Mesenchymal stem cell (in vitro differentiated cells and primary cell): ENCODE results near the gene RPL37.

Source experiments
- DNase-seq: peaks from one replicate; pipeline ENCODE4 v3.0.0-alpha.2; 2013
- H2AFZ ChIP-seq: one replicate; pipeline ENCODE4 v1.6.1; 2013; ENCODE audit warnings: low read depth, mild to moderate bottlenecking, control low read depth, inconsistent platforms, low read length, moderate library complexity
- H2AK5ac ChIP-seq: 2 replicates; pipeline ENCODE4 v1.6.1; 2013; ENCODE audit warnings: low read length, moderate library complexity, mild to moderate bottlenecking, inconsistent platforms; ENCODE audit not compliant: severe bottlenecking
- H2BK120ac ChIP-seq: one replicate; pipeline ENCODE4 v1.6.1; 2013; ENCODE audit warnings: low read depth, mild to moderate bottlenecking, inconsistent platforms, low read length, moderate library complexity
- H2BK12ac ChIP-seq, 2 experiments: one replicate each; pipeline ENCODE4 v1.6.1; 2013; ENCODE audit warnings: inconsistent platforms in 2 of 2, low read length in 2 of 2, mild to moderate bottlenecking in 2 of 2, moderate library complexity in 2 of 2, control low read depth in 1 of 2
- H2BK15ac ChIP-seq: one replicate; pipeline ENCODE4 v1.6.1; 2013; ENCODE audit warnings: mild to moderate bottlenecking, low read depth, inconsistent platforms; ENCODE audit not compliant: poor library complexity, severe bottlenecking
- H2BK5ac ChIP-seq: 2 replicates; pipeline ENCODE4 v1.6.1; 2013; ENCODE audit warnings: low read depth, mild to moderate bottlenecking, low read length, control low read depth, inconsistent platforms; ENCODE audit not compliant: poor library complexity, severe bottlenecking
- H3K14ac ChIP-seq, 2 experiments: one replicate each; pipeline ENCODE4 v1.6.1; 2013; ENCODE audit warnings: inconsistent platforms in 2 of 2, low read length in 2 of 2, control low read depth in 1 of 2, mild to moderate bottlenecking in 1 of 2, moderate library complexity in 1 of 2
- H3K18ac ChIP-seq, 2 experiments: one replicate each; pipeline ENCODE4 v1.6.1; 2013; ENCODE audit warnings: inconsistent platforms in 2 of 2, low read length in 2 of 2, control low read depth in 1 of 2, low read depth in 1 of 2, mild to moderate bottlenecking in 1 of 2
- H3K23ac ChIP-seq, 2 experiments: one replicate each; pipeline ENCODE4 v1.6.1; 2013; ENCODE audit warnings: inconsistent platforms in 2 of 2, low read length in 2 of 2, mild to moderate bottlenecking in 2 of 2, moderate library complexity in 2 of 2, control low read depth in 1 of 2
- H3K27ac ChIP-seq: 2 replicates; pipeline ENCODE4 v1.5.1; 2013; ENCODE audit warnings: mild to moderate bottlenecking, moderate library complexity, low read length, control low read depth, inconsistent platforms; ENCODE audit not compliant: poor library complexity, severe bottlenecking
- H3K27me3 ChIP-seq, 2 experiments: 2 replicates each; pipeline versions ENCODE4 v1.6.1 to v1.7.0; 2013; ENCODE audit warnings: low read length in 2 of 2, mild to moderate bottlenecking in 2 of 2, moderate library complexity in 2 of 2, control low read depth in 1 of 2, inconsistent platforms in 1 of 2; ENCODE audit not compliant: control insufficient read depth in 1 of 2, insufficient read depth in 1 of 2
- H3K36me3 ChIP-seq, 2 experiments: 2 replicates each; pipeline versions ENCODE4 v1.6.1 to v1.7.0; 2013; ENCODE audit warnings: low read length in 2 of 2, control low read depth in 1 of 2, inconsistent platforms in 1 of 2, low read depth in 1 of 2, mild to moderate bottlenecking in 1 of 2; ENCODE audit not compliant: insufficient read depth in 2 of 2, control insufficient read depth in 1 of 2
- H3K4ac ChIP-seq, 2 experiments: one replicate each; pipeline ENCODE4 v1.6.1; 2013; ENCODE audit warnings: inconsistent platforms in 2 of 2, low read length in 2 of 2, mild to moderate bottlenecking in 2 of 2, moderate library complexity in 2 of 2, control low read depth in 1 of 2, low read depth in 1 of 2
- H3K4me1 ChIP-seq: 2 replicates; pipeline ENCODE4 v1.6.1; 2013; ENCODE audit warnings: low read depth, low read length, control low read depth; ENCODE audit not compliant: control insufficient read depth, insufficient read depth
- H3K4me2 ChIP-seq: 2 replicates; pipeline ENCODE4 v1.6.1; 2013; ENCODE audit warnings: low read length, mild to moderate bottlenecking, inconsistent platforms; ENCODE audit not compliant: poor library complexity, severe bottlenecking
- H3K4me3 ChIP-seq, 2 experiments: 2 replicates each; pipeline versions ENCODE4 v1.5.1 to v1.7.0; 2013; ENCODE audit warnings: low read length in 2 of 2, mild to moderate bottlenecking in 2 of 2, control low read depth in 1 of 2, low read depth in 1 of 2; ENCODE audit not compliant: insufficient read depth in 1 of 2
- H3K79me1 ChIP-seq: replicated peaks from 2 replicates; pipeline ENCODE4 v1.6.1; 2013; ENCODE audit warnings: mild to moderate bottlenecking, control low read depth, low read length, inconsistent platforms; ENCODE audit not compliant: poor library complexity, severe bottlenecking
- H3K9ac ChIP-seq: 2 replicates; pipeline ENCODE4 v1.7.0; 2013; ENCODE audit warnings: mild to moderate bottlenecking, low read length, moderate library complexity
- H3K9me3 ChIP-seq: 2 replicates; pipeline ENCODE4 v1.7.0; 2013; ENCODE audit warnings: mild to moderate bottlenecking, low read length; ENCODE audit not compliant: control insufficient read depth
- H4K8ac ChIP-seq: one replicate; pipeline ENCODE4 v1.6.1; 2013; ENCODE audit warnings: inconsistent platforms, mild to moderate bottlenecking, low read length, moderate library complexity
- H4K91ac ChIP-seq: one replicate; pipeline ENCODE4 v1.6.1; 2013; ENCODE audit warnings: mild to moderate bottlenecking, low read length, inconsistent platforms
- WGBS: methylation state at CpG from one replicate; pipeline ENCODE4 v1.1.7; 2013; ENCODE audit warnings: mixed read lengths; 5-methylcytosine and 5-hydroxymethylcytosine counted together

RPL37 gene

DNA sequence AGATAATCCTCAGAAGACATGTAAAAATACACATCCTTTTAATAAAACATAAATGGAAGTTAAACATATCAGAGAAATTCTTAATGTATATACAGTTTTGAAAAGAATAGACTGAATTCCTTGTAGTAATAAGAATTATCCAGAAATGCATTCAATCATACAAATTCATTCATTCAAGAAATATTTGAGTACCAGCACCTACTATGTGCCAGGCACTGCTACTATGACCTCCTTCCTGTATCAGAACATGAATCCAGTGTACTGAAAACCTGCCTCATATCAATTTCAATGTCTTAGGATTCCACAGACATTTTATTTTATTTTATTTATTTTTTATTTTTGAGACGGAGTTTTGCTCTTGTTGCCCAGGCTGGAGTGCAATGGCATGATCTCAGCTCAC lies 50.1 kb downstream of the RPL37 start:
- peaks cover 8% of the 10 kb centered on the region for H3K9me3 ChIP-seq

DNA sequence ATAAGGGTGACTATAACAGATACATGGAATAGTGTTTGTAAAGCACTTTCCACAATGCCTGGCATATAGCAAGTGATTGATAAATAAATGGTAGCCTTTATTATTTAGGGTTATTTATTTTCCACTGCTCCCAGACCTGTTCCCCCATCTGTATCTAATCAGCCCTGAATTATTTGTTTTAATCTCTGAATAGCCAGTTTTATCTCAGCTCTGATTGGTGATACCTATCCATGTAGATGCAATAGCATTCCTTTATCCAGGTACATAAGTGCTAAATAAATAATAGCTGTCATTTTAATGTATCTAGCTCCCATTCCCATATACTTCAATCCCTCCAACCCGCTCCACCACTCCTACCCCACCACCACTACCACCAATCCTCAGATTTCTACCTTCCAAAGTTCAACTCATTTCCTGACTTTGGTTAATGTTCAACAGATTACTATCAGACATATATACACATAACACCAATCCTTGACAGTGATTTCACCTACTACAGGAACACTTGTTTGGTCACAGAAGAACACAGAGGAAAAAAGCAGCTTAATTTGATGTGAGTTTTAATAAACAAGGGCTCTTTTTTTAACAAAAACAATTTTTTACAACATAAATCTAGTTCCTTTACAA lies 50.9 kb downstream of the RPL37 start:
- Histone ChIP-seq H2BK12ac (no peak overlapping the region), H2BK5ac (no peak overlapping the region), H3K4me3 (no peak overlapping the region), H4K8ac (no peak overlapping the region), H4K91ac (no peak overlapping the region), H3K4me1 (no peaks in the 10 kb centered on the region), H2BK15ac (no peak overlapping the region), H3K4ac (no peak overlapping the region), H3K9me3 (peaks cover 8% of the 10 kb centered on the region), H3K23ac (no peak overlapping the region), H2AK5ac (no peak overlapping the region), H3K14ac (no peak overlapping the region), H2AFZ (no peak overlapping the region), H3K18ac (no peak overlapping the region), H3K9ac (no peak overlapping the region), H3K27me3 (no peaks in the 10 kb centered on the region), H3K4me2 (no peak overlapping the region), H2BK120ac (no peak overlapping the region), H3K27ac (no peak overlapping the region), H3K36me3 (peaks cover 4 to 16% of the 10 kb centered on the region in 2 experiments), H3K79me1 (peaks cover 1% of the 10 kb centered on the region)
- WGBS: 97% methylated on average over 1 of the region's 1 CpG
- DNase-seq: no peak

More for the DNA sequence above, 50.1 kb downstream of the RPL37 start:
- Histone ChIP-seq H3K14ac (no peak overlapping the region), H2BK12ac (no peak overlapping the region), H3K4me2 (no peak overlapping the region), H3K23ac (no peak overlapping the region), H3K9ac (no peak overlapping the region), H3K27me3 (no peaks in the 10 kb centered on the region), H2BK120ac (no peak overlapping the region), H2BK5ac (no peak overlapping the region), H3K27ac (no peak overlapping the region), H3K18ac (no peak overlapping the region), H2BK15ac (no peak overlapping the region), H3K4ac (no peak overlapping the region), H3K4me1 (no peaks in the 10 kb centered on the region), H4K8ac (no peak overlapping the region), H2AK5ac (no peak overlapping the region), H4K91ac (no peak overlapping the region), H2AFZ (no peak overlapping the region), H3K79me1 (peaks cover 1% of the 10 kb centered on the region), H3K4me3 (no peak overlapping the region), H3K36me3 (peaks cover 4 to 16% of the 10 kb centered on the region in 2 experiments)
- 83% methylated on average over 1 of the region's 1 CpG for WGBS
- no peak for DNase-seq

DNA sequence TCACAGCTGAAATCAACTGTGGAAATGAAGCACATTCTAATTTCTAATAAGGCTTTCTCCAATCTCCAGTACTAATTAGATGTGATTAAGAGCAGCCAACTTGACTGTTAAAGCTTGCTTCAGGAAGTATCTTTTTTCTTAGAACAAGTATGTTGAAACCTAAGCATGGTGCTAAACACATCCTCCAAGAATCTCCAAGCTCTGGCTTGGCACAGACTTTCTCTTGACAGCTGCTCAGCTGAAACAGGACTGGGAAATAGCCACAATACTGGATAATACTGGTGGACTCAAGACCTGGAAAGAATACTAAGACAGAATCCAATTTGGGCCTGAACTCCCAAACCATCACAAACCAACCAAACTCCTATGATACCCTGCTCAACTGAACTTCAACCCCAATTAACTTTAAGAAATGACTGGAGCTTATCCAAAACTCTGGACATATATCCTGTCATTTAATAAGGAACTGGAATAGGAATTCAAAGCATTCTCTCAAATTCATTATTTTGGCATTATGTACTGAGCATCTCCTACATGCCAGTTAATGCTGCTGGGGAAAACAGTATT lies 53.1 kb downstream of the RPL37 start:
- no peaks in the 10 kb centered on the region for H3K4me1 ChIP-seq
- H3K14ac ChIP-seq: no peak overlapping the region
- H2BK15ac ChIP-seq: no peak overlapping the region
- no peak overlapping the region for H4K8ac ChIP-seq
- peak; percentile 48 for DNase-seq
- peaks cover 0 to 6% of the 10 kb centered on the region in 2 experiments for H3K36me3 ChIP-seq
- no peak overlapping the region for H2AK5ac ChIP-seq
- H3K27ac ChIP-seq: no peak overlapping the region
- no peak overlapping the region for H2BK12ac ChIP-seq
- H2AFZ ChIP-seq: no peak overlapping the region
- H2BK120ac ChIP-seq: no peak overlapping the region
- H3K23ac ChIP-seq: no peak overlapping the region
- no peak overlapping the region for H3K4me2 ChIP-seq
- H3K9ac ChIP-seq: no peak overlapping the region
- no peak overlapping the region for H3K18ac ChIP-seq
- no peaks in the 10 kb centered on the region for H3K27me3 ChIP-seq
- no peak overlapping the region for H3K4me3 ChIP-seq
- H2BK5ac ChIP-seq: no peak overlapping the region
- H4K91ac ChIP-seq: no peak overlapping the region
- H3K9me3 ChIP-seq: no peaks in the 10 kb centered on the region
- no peak overlapping the region for H3K4ac ChIP-seq
- H3K79me1 ChIP-seq: peaks cover 1% of the 10 kb centered on the region

DNA sequence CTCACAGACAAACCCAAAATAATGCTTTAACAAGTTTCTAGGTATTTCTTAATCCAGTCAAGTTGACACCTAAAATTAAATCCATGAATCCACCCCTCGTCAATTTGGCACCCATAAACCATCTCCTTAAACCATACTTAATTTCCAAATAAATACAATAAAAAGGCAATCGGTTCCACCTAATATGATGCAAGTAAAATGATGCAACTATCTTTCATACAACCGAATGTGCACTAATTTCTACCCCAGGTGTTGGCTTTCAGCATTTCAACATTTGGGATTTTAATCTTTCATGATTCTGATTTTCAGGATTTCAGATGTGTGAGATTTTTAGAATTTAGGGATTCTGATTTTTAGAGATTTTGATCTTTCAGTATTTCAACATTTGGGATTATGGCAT lies 54.2 kb downstream of the RPL37 start:
- no peak overlapping the region for H2AK5ac ChIP-seq
- H2BK12ac ChIP-seq: no peak overlapping the region
- H2AFZ ChIP-seq: no peak overlapping the region
- over 99% methylated on average over 3 of the region's 3 CpGs for WGBS
- H3K4me1 ChIP-seq: no peaks in the 10 kb centered on the region
- no peak overlapping the region for H2BK15ac ChIP-seq
- no peaks in the 10 kb centered on the region for H3K9me3 ChIP-seq
- H3K4me2 ChIP-seq: no peak overlapping the region
- H2BK120ac ChIP-seq: no peak overlapping the region
- peaks cover 2% of the 10 kb centered on the region for H3K79me1 ChIP-seq
- no peak overlapping the region for H3K9ac ChIP-seq
- no peak overlapping the region for H3K18ac ChIP-seq
- no peak for DNase-seq
- H4K91ac ChIP-seq: no peak overlapping the region
- H3K27me3 ChIP-seq: no peaks in the 10 kb centered on the region
- H3K4me3 ChIP-seq: no peak overlapping the region
- peaks cover 0 to 13% of the 10 kb centered on the region in 2 experiments for H3K36me3 ChIP-seq
- H3K14ac ChIP-seq: no peak overlapping the region
- no peak overlapping the region for H4K8ac ChIP-seq
- no peak overlapping the region for H3K4ac ChIP-seq
- no peak overlapping the region for H3K23ac ChIP-seq
- H2BK5ac ChIP-seq: no peak overlapping the region
- no peak overlapping the region for H3K27ac ChIP-seq
